Gastroesophageal sphincter (tissue), 3 donors: ENCODE results near the gene SFMBT2.

Experiments used
- CTCF ChIP-seq, 4 experiments: fragments of 200-600 bp in 2 of 4; fragments of 450-650 bp in 2 of 4; sonication (generic) in 1 of 4; IDR thresholded peaks; one replicate each; pipeline ENCODE4 v1.5.1; 2017 to 2019; ENCODE audit warnings: antibody characterized with exemption in 4 of 4, mild to moderate bottlenecking in 2 of 4, moderate library complexity in 2 of 4
- EP300 ChIP-seq: sonication (generic); formaldehyde crosslinking; IDR thresholded peaks from one replicate; pipeline ENCODE4 v1.6.1; 2017; ENCODE audit warnings: antibody characterized with exemption, mild to moderate bottlenecking
- POLR2A ChIP-seq, 2 donors: fragments of 450-650 bp; IDR thresholded peaks; one replicate each; pipeline ENCODE4 v1.6.1; 2017; ENCODE audit warnings: antibody characterized with exemption in 2 of 2, mild to moderate bottlenecking in 2 of 2, moderate library complexity in 1 of 2
- POLR2AphosphoS5 ChIP-seq: sonication (generic); formaldehyde crosslinking; IDR thresholded peaks from one replicate; pipeline ENCODE4 v1.6.1; 2017; ENCODE audit warnings: antibody characterized with exemption

GRCh38 chr10:7315906-7316305 lies 94.9 kb downstream of the SFMBT2 start:
- no peak for TF ChIP-seq POLR2A (IDR thresholded peaks at IDR 0.05)
- no peak for TF ChIP-seq CTCF (IDR thresholded peaks at IDR 0.05)
- no peak for TF ChIP-seq EP300
- no peak for TF ChIP-seq POLR2AphosphoS5
